GM10847 (cell line): Measurements from ENCODE around the gene SIRPB2.

Experiments used
- POLR2A ChIP-seq: IDR thresholded peaks from 2 replicates; pipeline ENCODE4 v1.6.1; 2011; ENCODE audit not compliant: insufficient read length; ENCODE audit errors: extremely low read depth

Gene SIRPB2

DNA sequence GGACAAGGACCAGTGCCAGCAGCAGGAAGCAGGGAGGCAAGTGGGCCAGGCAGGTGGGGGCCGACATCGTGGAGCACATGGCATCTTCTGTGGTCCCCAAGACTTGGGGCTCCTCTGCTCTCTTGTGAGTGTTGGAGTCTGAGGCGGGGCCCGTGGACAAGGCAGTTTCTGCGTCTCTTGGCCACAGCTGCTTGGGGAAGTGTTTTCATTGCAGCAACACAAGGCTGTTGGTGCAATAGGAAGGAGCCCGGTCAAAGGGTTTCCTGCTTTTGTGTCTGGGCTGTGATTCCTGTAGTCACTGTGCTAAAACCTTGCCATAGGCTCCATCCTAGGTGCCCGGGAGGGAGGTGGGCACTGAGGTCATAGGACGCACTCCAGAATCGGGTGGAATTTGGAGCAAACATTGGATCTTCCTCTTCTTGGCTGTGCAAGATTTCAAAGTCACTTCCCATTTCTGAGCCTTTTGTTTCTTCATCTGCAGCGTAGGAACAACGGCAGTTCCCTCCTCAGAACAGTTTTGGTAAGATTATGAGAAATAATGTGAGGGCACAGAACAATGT is at the start of gene SIRPB2:
Gene SIRPB2, minus strand, starts transcription at position 140 of the 560 bp plus-strand sequence. Its CDS starts 61 bp downstream, at position 79.
- TF ChIP-seq POLR2A: no peak

DNA sequence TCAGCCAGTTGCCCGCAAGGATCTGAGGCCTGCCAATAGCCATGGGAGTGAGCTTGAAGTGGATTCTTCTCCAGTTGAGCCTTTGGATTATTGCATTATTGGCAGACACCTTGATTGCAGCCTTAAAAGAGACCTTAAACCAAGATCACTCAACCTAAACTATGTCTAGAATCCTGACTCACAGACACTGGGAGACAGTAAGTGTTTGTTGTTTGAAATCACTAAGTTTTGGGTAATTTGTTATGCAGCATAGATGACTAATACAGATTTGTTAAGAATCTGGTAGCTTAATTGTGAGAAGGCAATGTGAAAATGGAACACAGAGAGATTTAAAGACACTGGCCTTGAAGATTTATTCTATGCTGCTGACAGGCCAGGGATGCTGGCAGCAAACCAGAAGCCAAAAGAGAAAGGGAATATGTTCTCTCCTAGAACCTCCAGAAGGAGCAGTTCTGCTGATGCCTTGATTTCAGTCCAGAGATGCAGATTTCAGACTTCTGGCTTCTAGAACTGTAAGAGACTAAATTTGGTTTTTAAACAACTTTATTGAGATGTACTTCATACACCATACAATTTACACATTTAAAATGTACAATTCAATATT is 48.7 kb upstream of the SIRPB2 start:
- TF ChIP-seq POLR2A: no peak

DNA sequence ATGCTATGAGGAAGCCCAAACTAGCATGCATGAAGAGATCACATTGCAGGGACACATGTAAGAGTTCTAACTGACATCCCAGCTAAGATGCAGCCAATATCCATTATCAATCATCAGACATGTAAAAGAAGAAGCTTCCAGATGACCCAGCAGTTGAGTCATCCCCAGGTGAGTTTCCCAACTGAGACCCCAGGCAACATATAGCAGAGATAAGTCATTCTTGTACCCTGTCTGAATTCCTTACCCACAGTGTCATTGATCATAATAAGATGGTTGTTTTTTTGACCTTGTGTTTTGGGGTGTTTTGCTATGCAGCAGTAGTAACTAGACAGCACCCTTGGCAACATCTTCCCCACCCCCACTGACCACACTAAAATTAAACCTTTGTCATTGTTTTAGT is 47.4 kb upstream of the SIRPB2 start:
- TF ChIP-seq POLR2A: no peak

GRCh38 chr20:1537731-1538058 is 46.5 kb upstream of the SIRPB2 start:
- no peak for TF ChIP-seq POLR2A

DNA sequence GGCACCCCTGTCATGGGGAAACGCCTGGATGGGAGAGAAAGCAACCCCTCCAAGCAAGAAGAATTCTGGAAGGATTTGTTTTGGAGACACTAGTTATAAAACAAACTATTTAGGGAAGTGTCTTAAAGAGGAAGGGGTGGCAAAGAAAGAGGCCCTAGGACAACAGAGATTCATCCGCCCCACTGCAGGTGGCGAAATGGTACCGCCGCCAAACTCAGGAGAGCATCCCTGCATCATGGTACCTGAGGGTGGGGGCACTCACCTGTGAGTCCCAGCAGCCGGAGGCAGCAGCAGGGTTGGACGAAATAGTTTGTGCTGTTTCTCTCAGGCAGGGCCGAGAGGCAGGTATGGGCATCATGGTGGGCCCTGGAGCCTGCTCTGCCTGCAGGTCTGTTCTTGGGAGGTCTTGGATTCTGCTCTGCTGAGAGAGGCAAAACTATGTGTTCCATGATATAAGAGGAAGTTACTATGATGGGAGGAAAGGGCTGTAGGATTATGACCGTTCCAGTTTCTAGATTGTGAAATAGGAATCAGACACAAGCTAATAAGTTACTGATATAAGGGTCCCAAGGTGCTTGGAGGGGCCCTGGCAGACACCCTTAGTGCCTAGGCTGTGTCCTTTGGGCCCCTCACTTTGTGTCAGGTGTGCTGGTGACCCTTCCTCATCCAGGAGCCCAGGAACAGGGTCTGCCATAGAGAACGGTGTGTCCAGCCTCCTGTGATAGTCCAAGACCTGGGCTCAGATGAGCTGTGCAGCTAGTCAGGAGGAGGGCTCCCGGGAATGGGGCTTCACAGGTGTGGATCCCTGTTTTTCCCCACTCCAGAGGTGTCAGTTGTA is 45.9 kb upstream of the SIRPB2 start:
- TF ChIP-seq POLR2A: no peak

DNA sequence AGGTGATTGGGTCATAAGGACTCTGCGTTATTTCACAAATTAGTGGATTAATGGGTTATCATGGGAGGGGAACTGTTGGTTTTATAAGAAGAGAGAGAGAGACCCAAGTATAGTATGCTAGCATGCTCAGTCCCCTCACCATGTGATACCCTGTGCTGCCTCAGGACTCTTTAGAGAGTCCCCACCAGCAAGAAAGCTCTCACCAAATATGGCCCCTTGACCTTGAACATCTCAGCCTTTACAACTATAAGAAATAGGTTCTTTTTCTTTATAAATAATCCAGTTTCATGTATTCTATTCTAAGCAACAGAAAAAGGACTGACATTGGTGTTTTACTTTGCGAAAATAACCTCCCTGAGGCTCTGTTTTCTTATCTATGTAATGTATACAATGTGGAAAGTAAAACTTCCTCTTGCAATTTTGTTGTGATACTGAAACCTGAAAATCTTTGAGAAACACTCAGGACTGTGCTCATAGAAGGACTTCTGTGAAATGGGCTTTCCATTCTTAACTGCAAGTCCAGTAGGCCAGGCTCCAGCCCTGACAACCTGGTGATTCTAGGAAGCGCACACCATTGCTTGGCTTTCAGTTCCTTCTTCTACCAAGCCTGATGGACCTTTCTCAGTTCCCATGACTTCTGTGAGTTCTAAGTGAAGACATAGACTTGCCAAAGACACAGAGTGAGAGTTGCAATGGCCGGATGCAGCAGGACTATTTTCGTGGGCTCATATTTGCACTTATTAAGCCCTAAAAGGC is 44.4 kb upstream of the SIRPB2 start:
- no peak for TF ChIP-seq POLR2A

GRCh38 chr20:1534526-1534925 is 43.3 kb upstream of the SIRPB2 start:
- no peak for TF ChIP-seq POLR2A

DNA sequence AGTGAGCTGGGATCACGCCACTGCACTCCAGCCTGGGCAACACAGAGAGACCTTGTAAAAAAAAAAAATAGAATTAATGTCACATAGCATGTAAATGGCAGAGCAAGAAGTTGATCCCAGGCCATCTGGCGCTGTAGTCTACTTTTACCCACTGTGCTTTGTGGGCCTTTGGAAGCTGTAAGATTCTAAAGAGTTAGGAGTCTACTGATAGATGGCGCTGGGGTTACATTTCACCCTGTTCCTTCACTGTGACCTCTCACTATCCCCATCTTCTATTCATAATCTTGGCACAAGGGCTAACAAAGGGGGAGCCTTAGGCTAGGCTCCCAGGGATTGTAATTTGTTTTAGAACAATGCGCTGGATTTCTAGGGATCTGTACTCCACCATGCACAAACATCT is 41.8 kb upstream of the SIRPB2 start:
- no peak for TF ChIP-seq POLR2A

DNA sequence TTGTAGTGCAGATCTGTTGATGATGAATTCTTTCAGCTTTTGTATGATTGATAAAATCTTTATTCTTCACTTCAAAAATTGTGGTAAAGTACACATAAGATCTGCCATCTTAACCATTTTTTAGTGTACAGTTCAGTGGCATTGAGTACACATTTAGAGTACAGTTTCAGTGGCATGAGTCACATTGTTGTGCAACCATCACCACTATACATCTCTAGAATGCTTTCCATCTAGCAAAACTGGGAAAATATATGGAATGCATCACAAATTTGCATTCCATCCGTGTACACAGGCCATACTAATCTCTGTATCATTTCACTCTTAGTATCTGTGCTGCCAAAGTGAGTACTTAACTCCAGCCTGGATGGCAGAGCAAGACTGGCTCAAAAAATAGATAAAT is 37.6 kb upstream of the SIRPB2 start:
- TF ChIP-seq POLR2A: no peak

DNA sequence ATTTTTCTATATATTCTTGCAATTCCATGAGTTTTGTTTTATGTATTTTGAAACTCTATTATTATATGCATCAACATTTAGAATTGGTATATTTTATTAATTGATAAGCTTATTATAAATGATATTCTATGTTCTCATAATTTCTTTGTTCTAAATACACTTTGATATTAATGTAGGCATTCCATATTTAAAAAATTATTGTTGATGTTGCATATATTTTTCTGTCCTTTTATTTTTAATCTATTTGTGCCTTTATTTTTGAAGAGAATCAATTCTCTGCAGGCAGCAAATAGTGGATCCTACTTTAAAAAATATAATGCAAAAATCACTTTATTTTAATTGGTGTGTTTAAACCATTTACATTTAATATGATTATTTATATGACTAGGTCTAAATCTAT is 36.7 kb upstream of the SIRPB2 start:
- TF ChIP-seq POLR2A: no peak

- no peak for TF ChIP-seq POLR2A
Measured at GRCh38 chr20:1526896-1527295, 35.7 kb upstream of the SIRPB2 start.

DNA sequence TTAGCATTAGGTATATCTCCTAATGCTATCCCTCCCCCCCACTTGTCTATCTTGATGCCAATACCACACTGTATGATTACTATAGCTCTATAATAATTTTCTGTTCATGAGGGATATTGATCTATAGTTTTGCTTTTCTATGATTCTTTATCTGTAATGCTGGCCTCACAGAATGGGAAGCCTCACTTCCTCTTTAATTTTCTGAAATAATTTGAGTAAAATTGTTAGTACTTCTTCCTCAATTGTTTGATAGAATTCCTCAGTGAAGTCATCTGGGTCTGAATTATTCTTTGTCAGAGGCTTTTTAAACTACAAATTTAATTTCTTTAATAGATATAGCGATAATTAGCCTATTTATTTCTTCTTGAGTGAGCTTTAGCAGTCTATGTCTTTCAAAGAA is 35.1 kb upstream of the SIRPB2 start:
- TF ChIP-seq POLR2A: no peak

GRCh38 chr20:1524004-1524403 is 32.8 kb upstream of the SIRPB2 start:
- no peak for TF ChIP-seq POLR2A

DNA sequence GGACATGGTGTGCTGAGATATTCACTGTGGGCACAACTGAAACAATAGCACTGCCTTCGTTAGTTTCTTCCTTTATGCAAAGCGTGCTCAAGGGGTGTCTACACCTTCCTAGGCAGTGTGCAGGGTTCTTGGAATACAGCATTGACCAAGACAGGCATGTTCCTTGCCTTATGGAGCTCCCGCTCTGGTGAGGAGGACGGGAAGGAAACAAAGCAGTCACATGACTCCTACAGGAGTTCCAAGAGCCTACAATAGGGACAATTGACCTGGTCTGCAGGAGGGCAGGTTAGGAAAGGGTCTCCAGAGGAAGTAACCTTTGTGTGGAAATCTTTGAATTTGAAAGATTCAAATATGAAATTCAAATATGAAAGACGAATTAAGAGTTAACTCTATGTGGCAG is 25.8 kb upstream of the SIRPB2 start:
- no peak for TF ChIP-seq POLR2A

- no peak for TF ChIP-seq POLR2A
Measured at GRCh38 chr20:1513801-1514200, 22.6 kb upstream of the SIRPB2 start.

DNA sequence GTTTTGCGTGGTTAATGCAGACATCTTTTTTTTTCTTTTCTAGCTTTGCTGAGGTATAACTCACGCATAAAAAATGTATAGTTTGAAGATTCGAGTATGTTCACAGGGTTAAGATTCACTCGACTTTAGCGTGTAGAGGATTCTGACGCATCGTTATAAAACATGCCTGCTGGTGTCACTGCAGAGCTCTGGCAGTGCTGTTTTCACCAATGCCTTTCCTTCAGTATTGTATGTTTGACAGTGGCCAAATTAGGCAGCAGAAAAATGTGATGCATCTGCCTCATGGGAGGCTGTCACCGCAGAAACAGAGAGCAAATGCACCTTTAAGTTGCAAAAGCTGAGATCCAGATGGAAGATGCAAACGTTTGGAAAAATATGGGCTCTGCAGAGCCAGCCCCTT is 18.0 kb upstream of the SIRPB2 start:
- TF ChIP-seq POLR2A: no peak

GRCh38 chr20:1508574-1508973 is 17.4 kb upstream of the SIRPB2 start:
- TF ChIP-seq POLR2A: no peak

- TF ChIP-seq POLR2A: no peak
Measured at GRCh38 chr20:1507276-1507675, 16.1 kb upstream of the SIRPB2 start.
